Suprapubic skin (tissue), 4 donors: ENCODE measurements around the gene STRA6. TPM values are rescaled to one million over a fixed set of nuclear protein-coding genes. Genes with fewer than 3 reads are reported as not detected.

Experiments used
- DNase-seq, 2 donors: peaks; one replicate each; pipeline ENCODE4 v3.0.0-alpha.2; 2019; ENCODE audit warnings: low spot score in 2 of 2
- H3K27ac ChIP-seq: fragments of 200-600 bp; sonication (generic); one replicate; pipeline ENCODE4 v1.5.1; 2019
- H3K27me3 ChIP-seq: fragments of 200-600 bp; sonication (generic); one replicate; pipeline ENCODE4 v1.5.1; 2019
- H3K36me3 ChIP-seq: fragments of 200-600 bp; sonication (generic); one replicate; pipeline ENCODE4 v1.5.1; 2019
- H3K4me1 ChIP-seq: fragments of 200-600 bp; sonication (generic); one replicate; pipeline ENCODE4 v1.5.1; 2019
- H3K4me3 ChIP-seq: fragments of 200-600 bp; sonication (generic); one replicate; pipeline ENCODE4 v1.5.1; 2019; ENCODE audit warnings: mild to moderate bottlenecking
- H3K9me3 ChIP-seq: fragments of 200-600 bp; sonication (generic); one replicate; pipeline ENCODE4 v1.5.1; 2019
- CTCF ChIP-seq, 2 donors: fragments of 200-600 bp in 1 of 2; fragments of 450-650 bp in 1 of 2; sonication (generic) in 1 of 2; IDR thresholded peaks; one replicate each; pipeline ENCODE4 v1.5.1; 2016 to 2019; ENCODE audit warnings: antibody characterized with exemption in 2 of 2, mild to moderate bottlenecking in 1 of 2, moderate library complexity in 1 of 2
- EP300 ChIP-seq: sonication (generic); formaldehyde crosslinking; IDR thresholded peaks from one replicate; pipeline ENCODE4 v1.6.1; 2017; ENCODE audit warnings: antibody characterized with exemption
- POLR2A ChIP-seq, 2 donors: fragments of 450-650 bp; IDR thresholded peaks; one replicate each; pipeline ENCODE4 v1.6.1; 2017; ENCODE audit warnings: antibody characterized with exemption in 2 of 2, mild to moderate bottlenecking in 2 of 2, moderate library complexity in 2 of 2
- POLR2AphosphoS5 ChIP-seq, 3 donors: sonication (generic); formaldehyde crosslinking; IDR thresholded peaks; one replicate each; pipeline ENCODE4 v1.6.1; 2017; ENCODE audit warnings: antibody characterized with exemption in 3 of 3
- WGBS: methylation state at CpG from one replicate; pipeline ENCODE4 v1.1.5; 2018; 5-methylcytosine and 5-hydroxymethylcytosine counted together
- total RNA-seq, 4 donors: library from RNA; depleted of rRNA; stranded (reverse); fragments of >200 nt; gene quantifications; one replicate each; pipeline ENCODE4 v1.1.0, GENCODE V29; 2016

STRA6 gene
- total RNA-seq, 4 donors from 2014 or later, result 0.26 to 0.39 TPM; not detected in 2

GRCh38 chr15:74129586-74130154 is 72.9 kb downstream of the STRA6 start:
- TF ChIP-seq CTCF (IDR thresholded peaks at IDR 0.05), result no peak
- TF ChIP-seq POLR2A (IDR thresholded peaks at IDR 0.05), result no peak
- TF ChIP-seq EP300, result no peak
- no peak for TF ChIP-seq POLR2AphosphoS5 (IDR thresholded peaks at IDR 0.05)
- no peak for DNase-seq
- Histone ChIP-seq H3K9me3 (no peaks in the 10 kb centered on the region), H3K27ac (no peak overlapping the region), H3K27me3 (peaks cover 90% of the 10 kb centered on the region), H3K36me3 (no peaks in the 10 kb centered on the region), H3K4me3 (peak overlapping the region; percentile 29), H3K4me1 (peaks cover 35% of the 10 kb centered on the region)
- no CpG with 5 or more reads among the region's 40 CpGs for whole genome bisulfite sequencing

Other genes starting within 250 kb of the STRA6 start
- 10 to 100 TPM in 3 of 4 donors, 1 to 10 TPM in 1; 9.7 to 25.3 (median 10.7) TPM for gene STOML1, start 210.5 kb downstream of the STRA6 start, total RNA-seq
- 100 to 1,000 TPM in 1 of 4 donors, 10 to 100 TPM in 3; 59.2 to 111 (median 82.5) TPM for gene PML, start 208.1 kb downstream of the STRA6 start, total RNA-seq
- gene GOLGA6A, start 120.2 kb downstream of the STRA6 start, total RNA-seq, result 1 to 10 TPM in 2 of 4 donors, under 1 TPM in 2; 0.21 to 3.9 (median 1.7) TPM
- 1 to 10 TPM in 2 of 4 donors, under 1 TPM in 1, not detected in 1; 0.57 to 1.9 (median 1.1) TPM for gene ISLR2, start 72.2 kb downstream of the STRA6 start, total RNA-seq
- gene ISLR, start 29.1 kb downstream of the STRA6 start, total RNA-seq, result 10 to 100 TPM; 11.5 to 41.1 (median 18.1) TPM
- gene CCDC33, start 33.5 kb upstream of the STRA6 start, total RNA-seq, result under 1 TPM in 1 of 4 donors, not detected in 3; 0.60 TPM
- gene CYP11A1, start 164.9 kb upstream of the STRA6 start, total RNA-seq, result 1 to 10 TPM in 1 of 4 donors, under 1 TPM in 2, not detected in 1; 0.47 to 1.4 (median 0.53) TPM
- gene SEMA7A, start 231.2 kb upstream of the STRA6 start, total RNA-seq, result 10 to 100 TPM; 10.1 to 31.4 (median 18.0) TPM